DND-41 (cell line): Measurements from ENCODE around the gene SMAD5.

Source experiments
- ATAC-seq: fragments of 200-7000 bp; cut with Tn5 transposase; 3 replicates; pipeline ENCODE4 v1.9.1; 2021; ENCODE audit warnings: low read depth; ENCODE audit not compliant: insufficient read depth
- DNase-seq: peaks from one replicate; pipeline ENCODE4 v3.0.0-alpha.2; 2020
- H2AFZ ChIP-seq: 2 replicates; pipeline ENCODE4 v1.6.0; 2012; ENCODE audit warnings: low read depth, low read length
- H3K27ac ChIP-seq: 2 replicates; pipeline ENCODE4 v1.5.1; 2012; ENCODE audit warnings: low read length, inconsistent platforms
- H3K27me3 ChIP-seq: fragments of 200-600 bp; sonication (generic); 2 replicates; pipeline ENCODE4 v1.6.0; 2012; ENCODE audit warnings: low read length, mild to moderate bottlenecking, inconsistent platforms; ENCODE audit not compliant: insufficient read depth, poor library complexity
- H3K36me3 ChIP-seq: 2 replicates; pipeline ENCODE4 v1.5.1; 2012; ENCODE audit warnings: low read length, inconsistent platforms; ENCODE audit not compliant: insufficient read depth
- H3K4me1 ChIP-seq: 2 replicates; pipeline ENCODE4 v1.5.1; 2012; ENCODE audit warnings: mild to moderate bottlenecking, low read length; ENCODE audit not compliant: insufficient read depth
- H3K4me2 ChIP-seq: 2 replicates; pipeline ENCODE4 v1.6.0; 2012; ENCODE audit warnings: mild to moderate bottlenecking, moderate library complexity, low read length, inconsistent platforms; ENCODE audit not compliant: insufficient read depth
- H3K4me3 ChIP-seq, 2 experiments: fragments of 200-600 bp in 1 of 2; shearing (Covaris generic) in 1 of 2; 2 replicates each; pipeline ENCODE4 v1.5.1; 2012 to 2016; ENCODE audit warnings: inconsistent platforms in 2 of 2, low read length in 2 of 2, mild to moderate bottlenecking in 2 of 2, low read depth in 1 of 2, moderate library complexity in 1 of 2
- H3K79me2 ChIP-seq: 2 replicates; pipeline ENCODE4 v1.6.0; 2012; ENCODE audit warnings: low read length, inconsistent platforms; ENCODE audit not compliant: insufficient read depth
- H3K9ac ChIP-seq: 2 replicates; pipeline ENCODE4 v1.6.0; 2012; ENCODE audit warnings: low read depth, mild to moderate bottlenecking, inconsistent platforms, low read length, moderate library complexity
- H3K9me3 ChIP-seq: 2 replicates; pipeline ENCODE4 v1.5.1; 2012; ENCODE audit warnings: low read length, moderate library complexity, mild to moderate bottlenecking, inconsistent platforms; ENCODE audit not compliant: insufficient read depth, severe bottlenecking
- H4K20me1 ChIP-seq: 2 replicates; pipeline ENCODE4 v1.6.0; 2012; ENCODE audit warnings: low read length; ENCODE audit not compliant: insufficient read depth
- EZH2 ChIP-seq: IDR thresholded peaks from 3 replicates; pipeline ENCODE4 v1.6.1; 2012; ENCODE audit warnings: borderline replicate concordance, low read depth, mild to moderate bottlenecking, moderate library complexity, low read length, inconsistent platforms; ENCODE audit not compliant: severe bottlenecking
- TF ChIP-seq, protein P1 (sequence below): IDR thresholded peaks from 2 replicates; pipeline ENCODE4 v1.5.1; 2012; ENCODE audit warnings: borderline replicate concordance, low read length, moderate library complexity, mild to moderate bottlenecking; ENCODE audit not compliant: poor library complexity, severe bottlenecking; ENCODE audit errors: extremely low read depth

SMAD5 gene

DNA sequence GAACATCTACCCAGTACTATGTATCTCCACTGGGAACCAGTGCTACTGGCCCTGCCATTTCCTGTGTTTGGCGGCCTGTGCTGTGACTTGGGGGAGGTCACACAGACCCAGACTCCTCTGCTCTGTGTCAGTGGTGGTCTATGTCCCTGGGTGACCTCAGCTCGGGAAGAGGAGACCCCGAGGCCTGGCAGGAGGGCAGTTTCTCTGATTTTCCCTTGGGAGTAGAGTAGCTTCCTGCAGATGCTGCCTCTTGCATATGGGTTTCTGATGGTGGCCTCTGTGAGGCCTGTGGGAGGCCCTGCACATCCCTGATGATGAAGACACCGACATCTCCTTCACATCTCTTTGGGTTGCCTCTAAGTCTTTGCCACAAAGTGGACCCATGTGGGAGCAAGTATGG is 73.3 kb downstream of the SMAD5 start:
- no peaks in the 10 kb centered on the region for H3K4me1 ChIP-seq

DNA sequence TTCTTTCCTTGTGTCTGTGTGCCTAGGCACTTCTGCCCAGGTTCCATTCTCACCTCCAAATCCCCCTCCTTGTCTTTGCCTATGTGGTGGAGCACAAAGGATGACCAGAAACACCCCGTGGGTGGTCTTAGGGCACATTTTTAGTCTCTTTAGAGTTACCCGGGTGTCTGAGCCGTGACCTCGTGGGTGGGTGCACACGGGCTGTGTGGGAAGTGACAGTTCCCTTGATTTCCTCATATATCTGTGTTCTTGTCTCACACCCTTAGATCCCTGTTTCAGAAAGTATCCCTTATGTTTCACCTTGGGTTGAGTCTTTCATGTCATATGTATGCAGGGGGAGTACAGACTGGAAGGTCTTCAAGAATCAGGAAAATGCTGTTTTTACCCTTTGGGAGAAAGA is 73.7 kb downstream of the SMAD5 start:
- Histone ChIP-seq H2AFZ (no peak overlapping the region), H3K9me3 (no peaks in the 10 kb centered on the region), H3K9ac (no peak overlapping the region), H3K27me3 (peaks cover 3% of the 10 kb centered on the region), H3K36me3 (no peaks in the 10 kb centered on the region), H4K20me1 (no peaks in the 10 kb centered on the region; the same call in 1 of the 2 replicates), H3K4me3 (no peak overlapping the region), H3K4me1 (no peaks in the 10 kb centered on the region), H3K79me2 (no peaks in the 10 kb centered on the region), H3K4me2 (no peak overlapping the region), H3K27ac (no peak overlapping the region)
- ATAC-seq (no peak), DNase-seq (no peak)
- TF ChIP-seq, protein P1, sequence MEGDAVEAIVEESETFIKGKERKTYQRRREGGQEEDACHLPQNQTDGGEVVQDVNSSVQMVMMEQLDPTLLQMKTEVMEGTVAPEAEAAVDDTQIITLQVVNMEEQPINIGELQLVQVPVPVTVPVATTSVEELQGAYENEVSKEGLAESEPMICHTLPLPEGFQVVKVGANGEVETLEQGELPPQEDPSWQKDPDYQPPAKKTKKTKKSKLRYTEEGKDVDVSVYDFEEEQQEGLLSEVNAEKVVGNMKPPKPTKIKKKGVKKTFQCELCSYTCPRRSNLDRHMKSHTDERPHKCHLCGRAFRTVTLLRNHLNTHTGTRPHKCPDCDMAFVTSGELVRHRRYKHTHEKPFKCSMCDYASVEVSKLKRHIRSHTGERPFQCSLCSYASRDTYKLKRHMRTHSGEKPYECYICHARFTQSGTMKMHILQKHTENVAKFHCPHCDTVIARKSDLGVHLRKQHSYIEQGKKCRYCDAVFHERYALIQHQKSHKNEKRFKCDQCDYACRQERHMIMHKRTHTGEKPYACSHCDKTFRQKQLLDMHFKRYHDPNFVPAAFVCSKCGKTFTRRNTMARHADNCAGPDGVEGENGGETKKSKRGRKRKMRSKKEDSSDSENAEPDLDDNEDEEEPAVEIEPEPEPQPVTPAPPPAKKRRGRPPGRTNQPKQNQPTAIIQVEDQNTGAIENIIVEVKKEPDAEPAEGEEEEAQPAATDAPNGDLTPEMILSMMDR = no peak
- no peak for TF ChIP-seq EZH2

More for the DNA sequence above, 73.3 kb downstream of the SMAD5 start:
- Histone ChIP-seq H3K4me2 (no peak overlapping the region), H2AFZ (no peak overlapping the region), H3K9me3 (no peaks in the 10 kb centered on the region), H3K27me3 (peaks cover 5% of the 10 kb centered on the region), H3K36me3 (no peaks in the 10 kb centered on the region), H3K9ac (no peak overlapping the region), H4K20me1 (no peaks in the 10 kb centered on the region; the same call in 1 of the 2 replicates), H3K27ac (no peak overlapping the region), H3K4me3 (no peak overlapping the region), H3K79me2 (no peaks in the 10 kb centered on the region)
- no peak for ATAC-seq
- TF ChIP-seq, protein P1 = no peak
- TF ChIP-seq EZH2 = no peak
- DNase-seq = no peak

DNA sequence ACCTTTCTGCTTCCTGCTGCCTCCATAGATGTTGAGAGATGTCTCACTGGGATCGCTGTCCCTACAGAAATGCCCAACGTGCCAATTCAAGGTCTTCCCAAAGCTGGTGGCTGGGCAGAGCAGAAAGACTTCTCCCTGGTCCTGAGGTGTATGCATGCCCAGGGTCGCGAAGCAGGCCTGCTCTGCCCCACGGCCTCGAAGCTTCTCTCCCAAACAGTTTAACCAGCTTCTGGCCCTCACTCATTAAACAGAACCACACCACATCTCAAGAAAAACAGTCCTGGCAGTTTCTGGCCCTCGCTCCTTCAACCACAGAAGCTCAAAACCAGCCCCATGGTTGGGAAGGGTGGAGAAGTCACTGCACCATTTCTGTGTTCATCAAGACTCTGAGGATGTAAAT is 75.0 kb downstream of the SMAD5 start:
- Histone ChIP-seq H3K4me2 (no peak overlapping the region), H3K36me3 (no peaks in the 10 kb centered on the region), H3K4me3 (no peak overlapping the region), H3K9ac (no peak overlapping the region), H3K79me2 (no peaks in the 10 kb centered on the region), H3K9me3 (no peaks in the 10 kb centered on the region), H3K4me1 (no peaks in the 10 kb centered on the region), H3K27ac (no peak overlapping the region), H2AFZ (no peak overlapping the region), H4K20me1 (no peaks in the 10 kb centered on the region), H3K27me3 (peaks cover under 1% of the 10 kb centered on the region)
- no peak for DNase-seq
- no peak for TF ChIP-seq EZH2
- TF ChIP-seq, protein P1 = no peak
- no peak for ATAC-seq

DNA sequence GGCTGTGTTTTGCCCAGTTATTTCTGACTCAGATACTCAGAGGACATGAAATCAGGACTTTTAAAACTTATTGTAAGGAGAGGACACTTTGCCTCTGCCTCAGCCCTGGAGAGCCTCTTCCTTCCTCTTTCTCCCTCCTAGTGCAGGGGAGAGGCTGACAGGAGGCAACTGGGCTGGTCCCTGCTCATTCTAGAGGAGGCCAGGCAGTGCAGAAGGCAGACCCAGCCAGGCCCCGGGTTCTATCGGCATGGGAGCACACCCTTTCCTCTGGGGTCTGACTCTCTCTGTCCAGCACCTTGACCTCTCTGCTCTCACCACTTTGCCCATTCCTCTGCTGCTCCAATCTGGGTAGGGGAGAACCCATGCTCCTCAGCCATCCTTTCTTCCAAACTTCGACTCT is 76.3 kb downstream of the SMAD5 start:
- H3K79me2 ChIP-seq = no peaks in the 10 kb centered on the region
- no peak overlapping the region for H3K9ac ChIP-seq
- TF ChIP-seq, protein P1 = no peak
- no peak for TF ChIP-seq EZH2
- no peak overlapping the region for H2AFZ ChIP-seq
- no peak overlapping the region for H3K4me2 ChIP-seq
- H3K36me3 ChIP-seq = no peaks in the 10 kb centered on the region
- H3K27ac ChIP-seq = no peak overlapping the region
- H4K20me1 ChIP-seq = no peaks in the 10 kb centered on the region
- DNase-seq = no peak
- no peaks in the 10 kb centered on the region for H3K27me3 ChIP-seq
- no peak overlapping the region for H3K4me3 ChIP-seq
- no peaks in the 10 kb centered on the region for H3K4me1 ChIP-seq
- H3K9me3 ChIP-seq = no peaks in the 10 kb centered on the region
- ATAC-seq = no peak
